GM21515 (cell line): ENCODE data around the gene LRRC7.
"Not testable (repeated sequence)": the region's sequence is repeated elsewhere in the genome, so short reads cannot be mapped to it uniquely, and the experiment has no call there.

Experiments used
- ATAC-seq: cut with Tn5 transposase; IDR thresholded peaks from one replicate; pipeline ENCODE4 v1.9.1; 2021; ENCODE audit not compliant: unreplicated experiment

Gene LRRC7

GRCh38 chr1:70033266-70033873 is 465.6 kb downstream of the LRRC7 start:
- no peak for ATAC-seq

DNA sequence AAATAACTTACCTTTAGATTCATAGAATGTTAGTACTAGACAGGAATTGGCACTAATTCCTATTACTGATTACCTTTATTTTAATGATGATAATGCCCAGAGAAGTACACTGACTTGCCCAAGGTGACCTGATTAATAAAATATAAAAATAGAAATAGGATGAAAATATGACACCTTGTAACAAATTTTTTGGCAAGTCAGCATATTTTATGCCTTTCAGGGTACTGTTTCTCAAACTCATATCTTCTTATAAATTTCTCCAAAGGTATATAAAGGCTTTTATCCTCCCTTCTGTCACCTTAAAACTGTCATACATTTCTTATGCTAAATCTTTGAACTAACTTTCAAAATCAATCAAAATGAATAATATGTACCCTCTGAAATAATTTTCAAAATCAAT is 466.2 kb downstream of the LRRC7 start:
- ATAC-seq, result no peak

- ATAC-seq, result no peak
Measured at GRCh38 chr1:70034403-70034802, 466.7 kb downstream of the LRRC7 start.

DNA sequence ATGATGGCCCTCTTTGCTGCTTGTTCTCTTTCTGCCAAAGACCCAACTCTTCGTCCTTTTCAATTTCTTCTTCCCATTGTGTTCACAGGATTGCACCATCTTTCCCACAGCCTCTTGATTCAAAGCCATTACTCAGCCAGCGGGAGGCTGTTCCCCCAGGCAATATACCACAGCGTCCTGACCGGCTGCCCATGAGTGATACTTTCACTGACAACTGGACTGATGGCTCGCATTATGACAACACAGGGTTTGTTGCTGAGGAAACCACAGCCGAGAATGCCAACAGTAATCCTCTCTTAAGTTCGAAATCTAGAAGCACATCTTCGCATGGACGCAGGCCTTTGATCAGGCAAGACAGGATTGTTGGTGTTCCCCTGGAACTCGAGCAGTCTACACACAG is 470.3 kb downstream of the LRRC7 start:
- ATAC-seq, result no peak

DNA sequence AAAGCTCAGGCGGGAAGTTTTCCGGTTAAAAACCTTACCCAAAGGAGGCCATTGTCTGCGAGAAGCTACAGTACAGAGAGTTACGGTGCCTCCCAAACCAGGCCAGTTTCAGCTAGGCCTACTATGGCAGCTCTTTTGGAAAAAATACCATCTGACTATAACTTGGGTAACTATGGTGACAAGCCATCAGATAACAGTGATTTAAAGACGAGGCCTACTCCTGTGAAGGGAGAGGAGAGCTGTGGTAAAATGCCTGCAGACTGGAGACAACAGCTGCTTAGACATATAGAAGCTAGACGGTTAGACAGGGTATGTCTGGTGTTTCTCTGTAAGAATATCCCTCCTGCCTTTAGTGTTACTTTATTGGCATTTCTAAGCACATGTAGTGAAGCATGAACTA is 471.8 kb downstream of the LRRC7 start:
- no peak for ATAC-seq

DNA sequence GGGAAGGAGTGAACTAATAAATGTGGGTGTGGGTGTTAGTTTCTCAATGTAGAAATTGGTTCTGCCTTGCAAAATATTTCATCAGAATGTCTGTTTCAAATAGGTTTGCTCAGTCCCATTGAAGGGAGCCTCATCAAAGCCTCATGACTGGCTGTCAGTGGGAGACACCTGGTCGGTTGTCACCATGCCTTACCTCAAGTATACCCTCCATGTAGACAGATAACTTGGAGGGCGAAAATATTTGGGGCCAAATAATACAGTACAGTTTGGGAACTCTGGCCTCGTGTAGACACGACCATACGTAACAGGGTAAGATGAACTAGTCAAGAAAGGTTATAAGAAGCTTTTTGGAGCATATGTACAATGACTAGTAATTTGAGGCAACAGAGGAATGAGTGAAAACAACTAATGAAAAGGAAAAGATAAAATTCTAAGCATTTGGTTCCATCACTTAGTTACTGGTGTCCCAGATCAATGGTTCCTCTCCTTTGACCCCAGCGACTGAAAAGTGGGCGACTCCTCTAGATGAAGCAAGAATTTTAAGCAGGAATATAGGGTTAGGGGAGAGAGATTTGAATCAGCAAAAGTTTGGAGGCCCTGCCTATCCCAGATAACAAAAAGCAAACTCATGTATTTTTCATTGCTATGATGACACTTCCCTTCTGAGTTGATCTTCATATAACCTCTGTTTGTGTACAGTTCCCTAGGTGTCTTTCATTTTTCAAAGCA is 473.8 kb downstream of the LRRC7 start:
- ATAC-seq, result no peak

DNA sequence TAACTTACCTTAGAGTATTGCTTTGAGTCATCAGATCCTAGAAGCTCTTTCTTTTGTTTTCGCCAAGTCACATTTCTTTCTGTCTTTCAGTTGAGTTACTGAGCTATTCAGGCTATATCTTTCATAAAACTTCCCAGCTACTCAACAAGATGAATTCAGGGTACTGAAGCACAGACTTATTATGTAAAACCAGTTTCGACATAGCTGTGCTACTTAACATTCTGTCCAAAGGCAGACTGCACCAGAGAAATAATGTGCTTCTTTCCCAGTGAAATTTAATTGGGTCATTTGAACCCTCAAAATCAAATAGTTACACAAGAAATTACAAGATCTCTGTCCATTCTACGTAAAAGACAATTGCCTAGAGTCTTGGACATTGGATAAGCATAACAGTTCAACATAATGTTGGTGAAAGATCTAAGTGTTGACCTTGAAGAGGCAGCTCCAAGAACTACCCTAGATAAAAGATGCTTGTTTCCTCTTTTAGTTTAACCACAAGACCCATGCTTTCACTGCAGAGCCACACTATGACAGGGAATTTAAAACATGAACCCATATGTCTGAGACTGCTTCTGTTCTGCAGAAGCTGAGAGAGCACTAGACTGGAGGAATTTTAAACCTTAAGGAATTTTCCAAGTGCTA is 474.5 kb downstream of the LRRC7 start:
- ATAC-seq, result no peak

DNA sequence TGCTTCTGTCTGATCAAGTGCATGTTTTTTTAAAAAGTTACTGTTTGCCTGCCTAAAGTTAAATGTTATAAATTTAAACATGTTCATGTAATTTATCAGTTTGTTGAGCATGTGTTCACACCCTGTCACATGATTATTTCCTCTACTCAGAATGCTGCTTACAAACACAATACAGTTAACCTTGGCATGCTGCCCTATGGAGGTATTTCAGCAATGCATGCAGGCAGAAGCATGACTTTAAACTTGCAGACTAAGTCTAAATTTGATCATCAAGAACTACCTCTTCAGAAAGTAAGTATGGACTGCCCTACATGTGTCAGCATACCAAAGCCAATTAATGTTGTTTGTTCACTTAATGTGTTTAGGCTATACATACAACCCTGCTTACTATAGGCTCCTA is 476.1 kb downstream of the LRRC7 start:
- ATAC-seq, result no peak

- no peak for ATAC-seq
Measured at GRCh38 chr1:70044832-70045231, 477.1 kb downstream of the LRRC7 start.

GRCh38 chr1:70045581-70045980 is 477.9 kb downstream of the LRRC7 start:
- ATAC-seq, result not testable (repeated sequence)

GRCh38 chr1:70048336-70049094 is 480.8 kb downstream of the LRRC7 start:
- ATAC-seq, result no peak

DNA sequence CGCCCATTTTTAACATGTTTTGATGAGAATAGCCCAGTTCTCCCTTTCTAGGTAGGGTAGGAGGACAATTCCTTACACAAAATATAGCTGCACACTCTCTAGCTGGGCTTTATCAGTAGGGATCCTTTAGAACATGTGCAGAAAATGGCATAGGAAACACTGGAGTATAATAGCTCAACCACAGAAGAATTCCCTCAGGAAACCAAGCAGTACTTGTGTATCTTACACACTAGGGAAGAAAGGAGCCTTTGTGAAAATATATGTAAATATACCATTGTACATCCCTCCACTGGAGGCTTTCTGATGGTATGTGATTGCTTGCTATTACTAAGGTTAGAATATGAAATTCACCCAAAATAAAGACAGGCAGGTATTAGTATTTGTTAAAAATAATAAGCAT is 484.2 kb downstream of the LRRC7 start:
- ATAC-seq, result no peak

GRCh38 chr1:70057500-70057899 is 489.8 kb downstream of the LRRC7 start:
- no peak for ATAC-seq

- no peak for ATAC-seq
Measured at GRCh38 chr1:70061231-70061630, 493.5 kb downstream of the LRRC7 start.

DNA sequence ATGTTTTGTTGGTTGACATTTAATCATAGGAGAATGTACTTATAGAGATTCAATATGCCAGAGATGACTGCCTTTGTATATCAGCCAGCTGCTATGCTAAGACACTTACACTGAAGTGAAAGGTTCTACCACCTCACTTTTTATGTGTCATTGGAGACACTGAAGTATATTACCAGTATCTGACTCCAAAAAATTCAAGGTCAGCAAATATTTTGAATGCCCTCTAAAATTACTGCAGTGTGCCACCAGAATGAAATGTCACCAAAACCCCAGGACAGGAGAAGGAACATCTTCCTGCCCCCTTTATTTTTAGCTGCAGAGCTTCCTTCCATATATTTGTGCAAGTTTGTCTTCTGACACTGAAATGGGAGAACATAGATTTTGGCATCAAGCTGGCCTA is 496.1 kb downstream of the LRRC7 start:
- no peak for ATAC-seq

- no peak for ATAC-seq
Measured at GRCh38 chr1:70066711-70067110, 499.0 kb downstream of the LRRC7 start.

DNA sequence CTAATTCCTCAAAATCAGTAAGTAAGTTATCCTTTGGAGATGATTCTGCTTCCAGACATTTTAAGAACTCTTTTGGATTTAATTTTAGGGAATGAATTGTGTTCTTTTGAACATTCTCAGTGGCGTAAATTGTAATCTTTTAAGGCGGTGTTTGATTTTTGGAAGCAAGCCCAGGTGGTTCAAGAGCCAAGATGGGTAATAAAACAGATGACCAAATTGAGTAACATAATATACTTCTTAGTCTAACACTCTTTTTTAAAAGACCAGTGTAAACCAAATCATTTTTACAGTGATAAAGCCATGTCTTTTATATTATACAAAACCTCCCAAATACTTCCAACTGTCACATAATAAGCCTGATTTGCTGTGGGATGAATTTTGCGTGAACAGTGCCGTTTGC is 503.9 kb downstream of the LRRC7 start:
- no peak for ATAC-seq

- no peak for ATAC-seq
Measured at GRCh38 chr1:70072231-70072751, 504.6 kb downstream of the LRRC7 start.

DNA sequence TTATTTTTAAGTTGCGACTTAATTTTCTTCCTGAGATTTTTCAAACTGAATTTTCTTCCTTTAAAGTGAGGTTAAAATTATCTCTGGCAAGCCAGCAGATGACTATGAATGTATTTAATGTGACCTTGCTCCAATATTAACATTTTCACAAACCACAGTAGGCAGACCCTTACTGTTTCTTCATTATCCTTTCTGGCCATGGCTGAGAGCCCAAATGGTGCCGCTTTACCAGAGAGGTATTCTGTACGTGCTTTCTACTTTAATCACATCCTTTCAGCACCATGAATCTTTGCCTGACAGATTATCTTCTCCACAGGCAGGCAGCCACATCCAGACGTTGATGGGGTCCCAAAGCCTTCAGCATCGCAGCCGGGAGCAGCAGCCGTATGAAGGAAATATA is 508.0 kb downstream of the LRRC7 start:
- ATAC-seq, result no peak

DNA sequence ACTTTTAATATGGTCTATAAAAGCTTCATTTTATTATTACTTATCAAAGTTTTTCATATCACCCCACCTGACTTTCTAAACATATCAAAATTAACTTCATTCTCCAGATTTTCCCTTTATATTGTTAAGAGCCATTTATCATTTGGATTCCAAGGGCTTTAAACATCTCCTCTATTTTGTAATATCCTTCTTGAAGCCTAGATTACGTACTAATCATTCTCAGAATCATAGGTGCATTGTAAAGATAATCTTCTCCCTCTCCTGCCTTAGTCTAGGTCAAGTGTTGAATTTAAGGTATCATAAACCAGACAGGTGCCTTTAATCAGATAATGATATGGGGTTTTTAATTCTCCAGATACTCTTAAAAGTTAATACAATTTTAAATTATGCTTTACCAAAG is 509.3 kb downstream of the LRRC7 start:
- ATAC-seq, result no peak

GRCh38 chr1:70079546-70079945 is 511.8 kb downstream of the LRRC7 start:
- no peak for ATAC-seq
